Measurements from ENCODE around the gene TMEM101.

DNA sequence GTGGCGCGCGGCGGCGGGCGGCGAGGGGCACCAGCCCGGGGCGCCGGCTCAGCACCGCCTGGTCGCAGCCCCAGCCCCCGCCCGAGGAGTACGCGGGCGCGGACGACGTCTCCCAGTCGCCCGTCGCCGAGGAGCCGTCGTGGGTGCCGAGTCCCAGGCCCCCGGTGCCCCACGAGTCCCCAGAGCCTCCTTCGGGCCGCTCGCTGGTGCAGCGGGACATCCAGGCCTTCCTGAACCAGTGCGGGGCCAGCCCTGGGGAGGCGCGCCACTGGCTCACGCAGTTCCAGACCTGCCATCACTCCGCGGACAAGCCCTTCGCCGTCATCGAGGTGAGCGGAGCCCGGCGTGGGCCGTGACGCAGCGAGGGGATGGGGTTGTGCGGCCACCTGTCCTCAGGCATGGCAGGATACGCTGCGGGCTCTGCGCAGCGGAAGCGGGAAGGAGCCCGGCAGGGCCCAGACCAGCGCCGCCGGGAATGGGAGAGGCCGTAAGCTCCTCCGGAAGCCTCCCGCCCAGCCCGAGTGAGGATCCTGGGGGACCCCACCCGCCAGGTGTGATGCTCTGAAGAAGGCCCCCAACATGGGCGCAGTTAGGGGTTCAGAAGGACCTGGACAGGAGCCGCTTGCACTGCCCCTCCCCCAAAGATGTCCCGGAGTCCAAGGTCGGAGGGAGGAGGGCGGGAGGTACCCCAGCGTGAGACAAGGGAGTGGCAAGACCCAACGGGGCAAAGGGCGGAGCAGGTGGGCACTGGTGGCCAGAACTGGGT, 9.8 kb downstream of the TMEM101 start:
- no peak for TF ChIP-seq ZNF311 (tag by site-specific recombination; IDR thresholded peaks at IDR 0.05; ENCODE audit: borderline replicate concordance)
- TF ChIP-seq, protein P1, sequence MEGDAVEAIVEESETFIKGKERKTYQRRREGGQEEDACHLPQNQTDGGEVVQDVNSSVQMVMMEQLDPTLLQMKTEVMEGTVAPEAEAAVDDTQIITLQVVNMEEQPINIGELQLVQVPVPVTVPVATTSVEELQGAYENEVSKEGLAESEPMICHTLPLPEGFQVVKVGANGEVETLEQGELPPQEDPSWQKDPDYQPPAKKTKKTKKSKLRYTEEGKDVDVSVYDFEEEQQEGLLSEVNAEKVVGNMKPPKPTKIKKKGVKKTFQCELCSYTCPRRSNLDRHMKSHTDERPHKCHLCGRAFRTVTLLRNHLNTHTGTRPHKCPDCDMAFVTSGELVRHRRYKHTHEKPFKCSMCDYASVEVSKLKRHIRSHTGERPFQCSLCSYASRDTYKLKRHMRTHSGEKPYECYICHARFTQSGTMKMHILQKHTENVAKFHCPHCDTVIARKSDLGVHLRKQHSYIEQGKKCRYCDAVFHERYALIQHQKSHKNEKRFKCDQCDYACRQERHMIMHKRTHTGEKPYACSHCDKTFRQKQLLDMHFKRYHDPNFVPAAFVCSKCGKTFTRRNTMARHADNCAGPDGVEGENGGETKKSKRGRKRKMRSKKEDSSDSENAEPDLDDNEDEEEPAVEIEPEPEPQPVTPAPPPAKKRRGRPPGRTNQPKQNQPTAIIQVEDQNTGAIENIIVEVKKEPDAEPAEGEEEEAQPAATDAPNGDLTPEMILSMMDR (tag by site-specific recombination; IDR thresholded peaks at IDR 0.05): no peak
- TF ChIP-seq, protein P2, sequence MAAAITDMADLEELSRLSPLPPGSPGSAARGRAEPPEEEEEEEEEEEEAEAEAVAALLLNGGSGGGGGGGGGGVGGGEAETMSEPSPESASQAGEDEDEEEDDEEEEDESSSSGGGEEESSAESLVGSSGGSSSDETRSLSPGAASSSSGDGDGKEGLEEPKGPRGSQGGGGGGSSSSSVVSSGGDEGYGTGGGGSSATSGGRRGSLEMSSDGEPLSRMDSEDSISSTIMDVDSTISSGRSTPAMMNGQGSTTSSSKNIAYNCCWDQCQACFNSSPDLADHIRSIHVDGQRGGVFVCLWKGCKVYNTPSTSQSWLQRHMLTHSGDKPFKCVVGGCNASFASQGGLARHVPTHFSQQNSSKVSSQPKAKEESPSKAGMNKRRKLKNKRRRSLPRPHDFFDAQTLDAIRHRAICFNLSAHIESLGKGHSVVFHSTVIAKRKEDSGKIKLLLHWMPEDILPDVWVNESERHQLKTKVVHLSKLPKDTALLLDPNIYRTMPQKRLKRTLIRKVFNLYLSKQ (tag by site-specific recombination; IDR thresholded peaks at IDR 0.05; ENCODE audit: borderline replicate concordance): no peak
- no peak for TF ChIP-seq TCF7L2 (IDR thresholded peaks at IDR 0.05; ENCODE audit: borderline replicate concordance, low read depth, low read length)
- TF ChIP-seq ZNF121 (tag by site-specific recombination; IDR thresholded peaks at IDR 0.05): no peak
- no peak for TF ChIP-seq ZEB2 (tag by site-specific recombination; IDR thresholded peaks at IDR 0.05)
- TF ChIP-seq, protein P3, sequence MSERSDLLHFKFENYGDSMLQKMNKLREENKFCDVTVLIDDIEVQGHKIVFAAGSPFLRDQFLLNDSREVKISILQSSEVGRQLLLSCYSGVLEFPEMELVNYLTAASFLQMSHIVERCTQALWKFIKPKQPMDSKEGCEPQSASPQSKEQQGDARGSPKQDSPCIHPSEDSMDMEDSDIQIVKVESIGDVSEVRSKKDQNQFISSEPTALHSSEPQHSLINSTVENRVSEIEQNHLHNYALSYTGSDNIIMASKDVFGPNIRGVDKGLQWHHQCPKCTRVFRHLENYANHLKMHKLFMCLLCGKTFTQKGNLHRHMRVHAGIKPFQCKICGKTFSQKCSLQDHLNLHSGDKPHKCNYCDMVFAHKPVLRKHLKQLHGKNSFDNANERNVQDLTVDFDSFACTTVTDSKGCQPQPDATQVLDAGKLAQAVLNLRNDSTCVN (tag by site-specific recombination; optimal IDR thresholded peaks at IDR 0.05): no peak
